Right cardiac atrium (tissue), 5 donors: ENCODE data around the gene FCN1. TPM values are rescaled to one million over a fixed set of nuclear protein-coding genes. Genes with fewer than 3 reads are reported as not detected.
"Not testable (repeated sequence)": the region's sequence is repeated elsewhere in the genome, so short reads cannot be mapped to it uniquely, and the experiment has no call there.

ENCODE experiments used
- ATAC-seq, 2 donors: fragments of 200-7000 bp; cut with Tn5 transposase; one replicate each; pipeline versions ENCODE4 v1.8.0 to v1.9.1; 2020; ENCODE audit warnings: moderate library complexity in 2 of 2, mild to moderate bottlenecking in 1 of 2
- DNase-seq, 3 donors: peaks; one replicate each; pipeline ENCODE4 v3.0.0-alpha.2; 2020
- H3K27ac ChIP-seq: one replicate; pipeline ENCODE4 v1.5.1; 2013; ENCODE audit warnings: mild to moderate bottlenecking, low read length, control low read depth, moderate library complexity
- H3K27me3 ChIP-seq: one replicate; pipeline ENCODE4 v1.6.1; 2013; ENCODE audit not compliant: control insufficient read depth, insufficient read depth
- H3K4me1 ChIP-seq: one replicate; pipeline ENCODE4 v1.6.1; 2013; ENCODE audit warnings: low read length; ENCODE audit not compliant: control insufficient read depth, insufficient read depth
- H3K4me3 ChIP-seq: one replicate; pipeline ENCODE4 v1.5.1; 2013; ENCODE audit warnings: low read length, control low read depth
- H3K9me3 ChIP-seq: one replicate; pipeline ENCODE4 v1.6.1; 2013; ENCODE audit warnings: low read length; ENCODE audit not compliant: control insufficient read depth
- WGBS: extraction: QIAGEN DNeasy Blood & Tissue Kit; methylation state at CpG from one replicate; pipeline ENCODE4 v1.1.7; 2013; 5-methylcytosine and 5-hydroxymethylcytosine counted together
- intact Hi-C, 4 donors: fragments of 100-400 bp; cut with DNase I; formaldehyde crosslinking; loops; one replicate each; pipeline versions ENCODE4 v1.11.0 to v1.14.0; 2022 to 2023
- polyA plus RNA-seq: library from polyadenylated mRNA; stranded (reverse); fragments of 200-250 nt; gene quantifications from one replicate; pipeline ENCODE4 v1.2.3, GENCODE V29; 2013
- total RNA-seq, 4 donors: library from RNA; stranded (reverse); fragmentation: NEBNext Ultra II Directional; extraction: Animal tissue kit (Norgen Biotek cat#: 25700); gene quantifications; one replicate each; pipeline ENCODE4 v1.2.1, GENCODE V29; 2021
- donor health status: healthy with polysubstance abuse.
- donor health status: DM: no; HTN: yes; CAD: no.
- donor health status: DM: no; HTN: no; CAD: no.
- donor health status: DM: no; HTN: yes; CAD: no; lungs with severe emphysema.
- donor health status: DM: yes; HTN: yes; CAD: no.

FCN1 gene
- total and polyA plus RNA-seq, 5 donors = 1.4 to 6.0 (median 2.5) TPM

DNA sequence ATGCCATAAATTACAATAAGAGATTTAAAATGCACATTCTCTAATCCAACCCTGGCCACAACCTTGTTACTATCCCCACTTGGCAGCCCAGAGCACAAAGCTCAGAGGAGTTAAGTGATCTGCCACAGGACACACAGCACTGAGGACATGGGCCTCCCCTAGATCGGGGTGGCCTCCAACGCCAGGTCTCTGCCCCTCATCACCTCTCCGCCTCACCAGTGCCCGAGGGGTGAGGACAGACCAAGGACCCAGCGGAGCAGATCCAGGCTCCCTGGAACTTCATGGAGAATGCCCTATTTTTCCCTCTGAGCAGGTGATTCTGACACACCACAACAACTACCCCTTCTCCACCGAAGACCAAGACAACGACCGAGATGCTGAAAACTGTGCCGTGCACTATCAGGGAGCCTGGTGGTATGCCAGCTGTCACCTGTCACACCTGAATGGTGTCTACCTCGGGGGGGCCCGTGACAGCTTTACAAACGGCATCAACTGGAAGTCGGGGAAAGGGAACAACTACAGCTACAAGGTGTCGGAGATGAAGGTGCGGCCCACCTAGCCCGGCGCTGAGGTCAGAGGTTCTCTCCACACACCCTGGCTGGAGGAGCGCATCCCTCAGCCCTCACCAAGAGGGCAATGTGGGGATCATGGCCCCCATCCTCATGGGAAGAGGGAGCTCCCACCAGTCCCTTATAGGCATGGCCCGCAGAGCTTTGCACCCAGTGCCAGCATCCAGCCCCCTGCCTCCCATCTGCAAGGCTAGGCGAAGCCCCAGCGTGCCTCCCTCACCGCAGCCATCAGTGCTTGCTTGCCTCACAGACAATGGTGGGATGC lies 49.6 kb downstream of the FCN1 start:
- Histone ChIP-seq H3K27ac (no peak overlapping the region), H3K4me1 (no peaks in the 10 kb centered on the region), H3K4me3 (no peak overlapping the region), H3K9me3 (no peaks in the 10 kb centered on the region), H3K27me3 (no peaks in the 10 kb centered on the region)
- no peak for DNase-seq
- intact Hi-C loops = no loop called here
- ATAC-seq = no peak
- whole genome bisulfite sequencing = 95% methylated on average over 22 of the region's 22 CpGs

DNA sequence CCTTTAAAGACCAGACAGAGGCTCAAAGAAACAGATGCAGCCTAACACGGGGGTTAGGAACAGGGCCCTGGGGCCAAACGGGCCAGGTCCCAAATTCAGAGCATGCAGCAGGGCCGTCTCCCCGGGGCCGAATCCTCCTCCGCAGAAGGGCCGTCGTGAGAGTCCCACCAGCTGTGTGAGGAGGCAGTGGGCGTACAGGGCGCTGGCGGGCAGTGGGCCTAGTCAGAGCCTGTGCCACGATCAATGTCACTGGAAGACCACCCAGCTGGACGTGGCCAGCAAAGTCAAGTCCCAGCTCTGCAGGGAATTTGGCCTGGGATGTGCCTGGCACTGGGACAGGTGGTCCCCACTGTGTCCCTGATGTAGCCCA lies 52.9 kb downstream of the FCN1 start:
- Histone ChIP-seq H3K27ac (no peak overlapping the region), H3K4me3 (no peak overlapping the region), H3K9me3 (no peaks in the 10 kb centered on the region), H3K4me1 (no peaks in the 10 kb centered on the region), H3K27me3 (no peaks in the 10 kb centered on the region)
- 89% methylated on average over 13 of the region's 13 CpGs for WGBS
- intact Hi-C loops = no loop called here
- DNase-seq (no peak), ATAC-seq (no peak)

DNA sequence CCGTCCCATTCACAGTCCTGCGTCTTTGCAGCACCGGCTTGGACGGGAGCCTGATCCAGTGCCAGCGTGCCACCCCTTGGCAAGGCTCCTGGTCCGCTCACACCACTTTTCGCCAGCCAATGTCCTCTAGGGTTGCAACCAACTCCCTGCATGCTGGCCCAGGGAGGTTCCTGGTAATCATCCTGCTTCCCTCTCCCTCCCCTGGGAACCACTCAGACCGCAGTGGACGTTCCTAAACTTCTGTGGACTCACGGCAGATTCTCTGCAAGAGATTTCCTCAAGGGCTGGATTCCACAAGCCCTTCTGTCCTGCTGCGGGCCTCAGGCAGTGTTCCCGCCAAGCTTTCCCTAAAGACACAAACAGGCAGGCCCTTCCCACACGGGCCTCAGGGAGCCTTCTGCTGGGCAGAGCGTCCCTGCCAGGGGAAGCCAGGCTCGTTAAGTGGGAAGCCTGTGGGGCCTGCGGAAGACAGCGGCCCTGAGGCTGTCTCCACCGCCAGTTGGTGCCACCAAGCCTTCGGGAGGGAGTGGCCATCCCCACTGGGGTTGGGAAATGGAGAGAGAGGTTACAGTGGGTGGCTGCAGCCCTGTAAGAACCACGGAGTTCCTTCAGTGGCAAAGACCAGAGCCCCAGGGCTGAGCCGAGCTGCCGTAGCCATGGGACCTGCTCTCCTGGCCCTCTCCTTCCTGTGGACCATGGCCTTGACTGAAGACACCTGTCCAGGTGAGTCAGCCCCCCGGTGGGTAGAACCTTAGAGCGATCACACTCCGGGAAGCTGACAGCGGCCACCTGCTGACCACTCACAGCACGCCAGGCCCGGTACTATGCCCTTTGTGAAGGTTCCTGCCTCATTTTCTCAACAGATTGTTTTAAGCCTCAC lies 53.5 kb downstream of the FCN1 start:
- H3K27ac ChIP-seq = peak overlapping the region; percentile 17
- 54% methylated on average over 28 of the region's 28 CpGs for WGBS
- no peaks in the 10 kb centered on the region for H3K9me3 ChIP-seq
- H3K4me1 ChIP-seq = no peaks in the 10 kb centered on the region
- ATAC-seq (peak; percentile 75 to 77), DNase-seq (peak in 2 of 3 donors; percentile 50 to 81)
- intact Hi-C loops = no loop called here
- no peaks in the 10 kb centered on the region for H3K27me3 ChIP-seq
- no peak overlapping the region for H3K4me3 ChIP-seq

DNA sequence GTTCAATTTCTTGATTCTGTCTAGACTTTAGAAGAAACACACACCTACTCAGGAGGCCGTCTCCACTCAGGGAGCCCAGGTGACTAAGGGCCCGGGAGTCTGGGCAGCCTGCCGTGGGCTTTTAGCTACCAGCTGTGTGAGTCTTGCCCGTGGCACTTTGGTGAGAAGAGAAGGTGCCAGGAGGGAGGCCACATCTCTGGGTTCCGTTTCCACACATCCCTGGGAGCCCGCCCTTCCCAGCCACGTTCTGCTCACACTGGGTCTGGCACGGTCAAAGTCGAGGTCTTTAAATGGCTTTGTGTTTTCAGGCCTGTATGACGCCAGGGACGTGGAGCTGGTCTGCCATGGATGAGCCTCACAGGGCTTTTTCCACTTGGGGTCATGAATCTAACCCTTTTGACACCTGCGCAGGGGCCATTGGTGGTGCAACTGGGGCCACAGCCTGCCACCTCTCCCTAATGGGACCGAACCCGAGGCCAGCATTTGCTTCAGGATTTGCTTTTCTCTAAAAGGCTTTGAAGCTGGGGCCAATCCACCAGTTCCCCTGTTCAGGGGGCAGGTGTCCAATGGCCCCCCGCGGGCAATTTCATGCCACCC lies 54.3 kb downstream of the FCN1 start:
- H3K4me1 ChIP-seq = no peaks in the 10 kb centered on the region
- H3K9me3 ChIP-seq = no peaks in the 10 kb centered on the region
- intact Hi-C loops = no loop called here
- ATAC-seq = peak in 1 of 2 donors; percentile 28
- no peaks in the 10 kb centered on the region for H3K27me3 ChIP-seq
- no peak for DNase-seq
- 91% methylated on average over 16 of the region's 16 CpGs for WGBS
- H3K4me3 ChIP-seq = no peak overlapping the region
- no peak overlapping the region for H3K27ac ChIP-seq

DNA sequence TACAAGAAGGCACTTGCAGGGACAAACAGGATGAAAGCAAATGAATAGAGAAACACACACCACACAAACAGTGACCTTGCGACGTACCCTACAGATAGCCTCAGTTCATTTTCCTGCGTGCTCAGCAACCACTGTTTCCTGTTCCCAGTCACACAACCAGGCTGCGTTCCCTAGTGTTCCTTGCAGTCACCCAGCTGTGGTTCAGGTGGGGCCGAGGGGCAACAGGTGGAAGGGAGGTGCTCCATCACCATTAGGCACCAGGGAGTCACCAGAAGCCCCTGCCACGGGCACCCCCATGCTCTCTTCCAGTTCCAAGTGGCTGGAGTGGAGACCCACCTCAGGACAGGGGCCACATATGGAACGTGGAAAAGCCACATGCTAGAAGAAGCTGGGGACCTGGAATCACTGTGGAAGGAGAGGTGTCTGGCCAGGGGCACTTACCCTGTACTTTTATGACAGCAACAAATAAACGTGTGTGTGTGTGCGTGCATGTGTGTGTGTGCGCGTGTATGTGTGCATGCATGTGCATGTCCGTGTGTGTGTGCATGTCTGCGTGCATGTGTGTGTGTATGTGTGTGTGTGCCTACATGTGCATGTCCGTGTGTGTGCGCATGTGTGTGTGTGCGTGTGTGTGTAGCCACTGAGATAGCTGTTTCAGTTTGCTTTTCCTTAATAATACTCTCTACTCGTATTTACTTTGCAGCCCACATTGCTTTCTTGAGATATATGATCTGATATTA lies 55.9 kb downstream of the FCN1 start:
- Histone ChIP-seq H3K27me3 (no peaks in the 10 kb centered on the region), H3K9me3 (no peaks in the 10 kb centered on the region), H3K4me3 (no peak overlapping the region), H3K4me1 (no peaks in the 10 kb centered on the region), H3K27ac (no peak overlapping the region)
- DNase-seq = no peak
- 80% methylated on average over 17 of the region's 17 CpGs for WGBS
- intact Hi-C loops = no loop called here
- ATAC-seq = no peak

DNA sequence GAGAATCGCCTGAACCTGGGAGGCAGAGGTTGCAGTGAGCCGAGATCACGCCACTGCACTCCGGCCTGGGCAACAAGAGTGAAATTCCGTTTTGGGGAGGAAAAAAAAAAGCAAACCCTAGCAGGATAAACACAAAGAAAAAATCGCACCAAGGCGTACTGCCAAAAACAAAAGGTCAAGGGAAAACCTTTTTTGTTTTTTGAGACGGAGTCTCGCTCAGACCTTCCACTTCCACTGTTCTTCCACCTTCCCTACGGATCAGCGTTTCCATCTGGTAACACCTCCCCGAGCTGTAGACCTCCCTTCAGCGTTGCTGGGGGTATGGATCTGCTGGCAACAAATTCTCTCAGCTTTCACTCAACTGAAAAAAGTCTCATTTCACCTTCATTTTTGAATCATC lies 57.2 kb downstream of the FCN1 start:
- DNase-seq (no peak), ATAC-seq (no peak)
- Histone ChIP-seq H3K4me3 (no peak overlapping the region), H3K9me3 (no peaks in the 10 kb centered on the region), H3K27ac (no peak overlapping the region), H3K27me3 (no peaks in the 10 kb centered on the region), H3K4me1 (no peaks in the 10 kb centered on the region)
- 67% methylated on average over 13 of the region's 13 CpGs for WGBS
- intact Hi-C loops = no loop called here

DNA sequence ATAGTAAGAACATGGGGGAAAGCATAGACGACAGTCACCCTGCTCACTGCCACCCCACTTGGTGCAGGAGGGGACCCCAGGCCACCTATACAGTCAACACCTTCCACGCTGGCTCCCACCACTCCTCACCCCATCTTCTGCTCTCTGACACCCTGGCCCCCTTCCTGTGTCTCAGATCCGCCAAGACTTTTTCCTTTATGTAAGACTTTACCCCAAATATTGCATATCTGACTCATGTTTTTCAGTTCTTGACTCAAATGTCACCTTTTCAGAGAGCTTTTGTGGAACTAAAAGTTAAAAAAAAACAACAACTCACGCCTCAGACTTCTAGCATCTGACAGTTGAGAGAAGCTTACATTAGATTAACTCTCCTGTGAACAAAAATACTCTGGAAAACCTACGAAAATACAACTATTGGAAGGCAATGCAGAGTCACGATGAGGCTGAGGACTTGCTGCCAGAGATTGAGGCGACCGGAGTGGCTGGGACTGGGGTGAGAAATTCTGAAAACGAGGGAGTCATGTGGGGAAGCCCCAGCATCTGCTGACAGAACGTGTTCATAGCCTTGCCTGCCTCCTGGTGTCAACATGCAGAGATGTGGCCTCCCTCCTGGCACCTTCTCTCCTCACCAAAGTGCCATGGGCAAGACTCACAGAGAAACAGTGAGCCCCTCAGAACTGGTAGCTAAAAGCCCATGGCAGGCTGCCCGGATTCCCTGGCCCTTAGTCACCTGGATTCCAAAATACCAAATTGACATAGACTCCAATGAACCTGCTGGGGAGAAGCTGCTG lies 59.5 kb downstream of the FCN1 start:
- Histone ChIP-seq H3K4me3 (no peak overlapping the region), H3K27ac (no peak overlapping the region), H3K27me3 (no peaks in the 10 kb centered on the region), H3K9me3 (no peaks in the 10 kb centered on the region), H3K4me1 (no peaks in the 10 kb centered on the region)
- DNase-seq (peak in 1 of 3 donors; percentile 11), ATAC-seq (no peak)
- intact Hi-C loops = no loop called here
- WGBS = 60% methylated on average over 11 of the region's 11 CpGs

DNA sequence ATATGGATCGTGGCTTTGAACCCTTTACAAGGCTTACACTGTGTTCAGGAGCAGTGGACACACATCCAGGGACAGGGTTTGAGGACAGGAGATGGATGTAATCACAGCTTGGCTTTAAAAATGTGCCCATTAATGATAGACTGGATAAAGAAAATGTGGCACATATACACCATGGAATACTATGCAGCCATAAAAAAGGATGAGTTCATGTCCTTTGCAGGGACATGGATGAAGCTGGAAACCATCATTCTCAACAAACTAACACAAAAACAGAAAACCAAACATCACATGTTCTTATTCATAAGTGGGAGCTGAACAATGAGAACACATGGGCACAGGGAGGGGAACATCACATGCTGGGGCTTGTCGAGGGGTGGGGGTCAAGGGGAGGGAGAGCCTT lies 60.3 kb downstream of the FCN1 start:
- H3K4me1 ChIP-seq, H3K27me3 ChIP-seq, DNase-seq, H3K27ac ChIP-seq, ATAC-seq, intact Hi-C loops, H3K9me3 ChIP-seq, H3K4me3 ChIP-seq: not testable (repeated sequence)
- WGBS = 87% methylated on average over 2 of the region's 2 CpGs

DNA sequence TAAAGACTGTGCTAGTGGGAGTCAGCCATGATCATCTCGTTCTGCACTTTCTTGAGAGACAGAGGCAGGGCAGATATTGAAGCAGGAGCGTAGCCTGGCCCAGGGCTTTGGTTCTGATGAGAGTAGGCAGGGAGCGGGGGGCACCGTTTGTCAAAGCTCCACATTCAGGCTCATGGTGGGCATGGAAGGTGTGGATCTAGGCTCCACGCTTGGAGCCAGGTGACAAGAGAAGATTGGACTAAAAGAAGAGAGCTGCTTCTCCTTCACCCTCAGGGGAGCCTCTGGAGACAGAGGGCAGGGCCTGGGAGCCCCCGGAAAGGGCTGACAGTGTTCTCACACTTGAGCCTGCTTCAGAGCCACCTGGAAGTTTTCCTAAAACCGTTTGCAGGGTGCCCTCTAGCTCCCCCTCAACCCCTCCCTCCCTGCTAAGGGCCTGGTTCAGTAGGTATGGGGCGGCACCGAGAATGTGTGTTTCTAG lies 61.8 kb downstream of the FCN1 start:
- no peak overlapping the region for H3K4me3 ChIP-seq
- ATAC-seq (no peak), DNase-seq (no peak)
- no peaks in the 10 kb centered on the region for H3K27me3 ChIP-seq
- no peaks in the 10 kb centered on the region for H3K9me3 ChIP-seq
- intact Hi-C loops = no loop called here
- no peak overlapping the region for H3K27ac ChIP-seq
- H3K4me1 ChIP-seq = no peaks in the 10 kb centered on the region
- WGBS = 83% methylated on average over 9 of the region's 9 CpGs
